ENCODE data around the gene HSPG2.

Gene HSPG2

DNA sequence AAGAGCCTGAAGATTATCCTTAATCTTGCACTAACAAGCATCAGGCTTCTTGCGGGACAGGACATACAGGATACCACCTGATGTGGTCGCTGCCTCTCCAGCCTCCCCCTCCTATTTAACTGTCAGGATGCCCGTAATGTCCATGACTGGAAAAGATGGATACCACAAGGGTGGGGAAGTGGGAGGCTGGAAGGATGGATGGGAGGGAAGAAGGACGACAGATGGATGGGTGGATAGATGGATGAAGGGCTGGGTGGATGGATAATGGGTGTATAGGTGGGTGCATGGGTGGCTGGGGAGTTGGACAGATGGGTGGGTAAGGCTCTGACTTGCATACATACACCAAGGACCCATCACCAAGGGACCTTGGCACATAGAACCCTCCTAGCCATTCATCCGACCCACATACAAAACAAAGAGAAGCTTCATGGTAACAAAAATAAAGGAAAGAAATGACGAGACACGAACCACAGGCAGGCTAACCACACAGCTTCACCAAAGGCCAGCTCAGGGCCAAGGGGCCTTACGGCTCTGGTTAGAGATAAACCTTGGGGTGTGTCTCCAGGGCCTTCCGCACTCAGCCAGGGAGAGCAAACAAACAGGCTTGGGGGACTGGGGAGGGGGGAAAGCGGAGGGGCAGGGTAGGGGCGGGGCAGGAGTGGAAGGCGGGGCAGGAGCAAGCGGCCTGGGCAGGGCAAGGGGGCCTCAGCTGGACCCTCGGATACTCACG lies 50.5 kb downstream of the HSPG2 start:
- H3K36me3 ChIP-seq (ENCODE audit: control insufficient read depth in 4 of 4, insufficient read depth in 4 of 4, low read length in 3 of 4): peaks cover 0 to 72% (median 23%) of the 10 kb centered on the region in 4 experiments
- no peak overlapping the region for H3K27ac ChIP-seq (ENCODE audit: insufficient read depth in 1 of 2, low read depth in 1 of 2, low read length in 2 of 2, poor library complexity in 1 of 2, severe bottlenecking in 2 of 2)
- DNase-seq: peak in 2 of 3 donors; percentile 42 to 52
- no peaks in the 10 kb centered on the region for H3K4me1 ChIP-seq (ENCODE audit: control extremely low read depth in 1 of 4, control insufficient read depth in 4 of 4, insufficient read depth in 4 of 4, low read length in 3 of 4)
- H3K9me3 ChIP-seq (ENCODE audit: control extremely low read depth in 1 of 5, control insufficient read depth in 4 of 5, insufficient read depth in 2 of 5, low read depth in 1 of 5, low read length in 4 of 5): no peaks in the 10 kb centered on the region
- H3K27me3 ChIP-seq (replicated peaks in 2 of 5; ENCODE audit: control insufficient read depth in 4 of 5, insufficient read depth in 5 of 5, low read length in 4 of 5): no peaks in the 10 kb centered on the region
- POLR2A ChIA-PET: no interaction called here
- H3K4me3 ChIP-seq (ENCODE audit: control insufficient read depth in 1 of 7, extremely low read depth in 1 of 7, insufficient read depth in 4 of 7, low read depth in 2 of 7, low read length in 6 of 7): no peak overlapping the region
- 97% methylated on average over 6 of the region's 15 CpGs for WGBS (ENCODE audit: insufficient coverage)
- CTCF ChIA-PET: interaction anchor here (0.7 to 1.8 kb wide), 3 partner anchors 9 to 16 kb away, joined by 3 to 8 read pairs (median 4); no protein-coding TSS in a partner anchor

- POLR2A ChIA-PET: no interaction called here
Observed at GRCh38 chr1:21885236-21886037, 51.7 kb downstream of the HSPG2 start.

DNA sequence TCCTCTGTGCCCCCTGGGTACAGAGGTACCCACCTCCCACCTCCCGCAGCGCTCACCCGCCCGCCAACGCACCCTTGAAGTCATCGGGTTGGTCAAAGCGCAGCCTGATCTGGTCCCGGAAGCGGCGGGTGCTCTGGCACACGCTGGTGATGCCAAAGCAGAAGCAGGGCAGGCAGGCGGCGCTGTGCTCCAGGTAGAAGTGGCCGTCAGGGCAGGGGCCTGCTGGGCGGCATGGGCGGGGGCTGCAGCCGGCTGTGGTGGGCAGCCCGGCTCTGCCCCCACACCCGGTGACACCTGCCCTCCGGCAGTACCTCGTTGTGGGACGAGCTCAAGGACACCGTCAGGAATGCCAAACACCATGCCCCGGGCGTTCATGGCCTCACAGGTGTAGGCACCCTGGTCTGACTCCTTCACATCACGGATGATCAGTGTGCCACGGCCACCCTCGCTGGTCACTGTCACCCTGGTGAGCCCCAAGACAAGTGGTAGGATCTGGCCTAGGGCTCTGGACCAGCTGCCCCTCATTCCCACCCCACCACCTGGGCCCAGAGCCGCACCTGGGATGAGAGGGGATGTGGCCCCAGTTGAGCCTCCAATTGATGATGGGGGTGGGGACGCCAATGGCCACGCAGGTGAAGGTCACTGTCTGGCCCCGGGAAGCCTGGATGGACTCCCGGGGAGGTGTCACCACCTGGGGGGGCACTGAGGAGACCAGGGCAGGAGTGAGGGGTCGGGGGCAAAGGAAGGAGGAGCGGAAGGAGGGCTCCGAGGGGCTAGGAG lies 52.5 kb downstream of the HSPG2 start:
- Histone ChIP-seq H3K27me3 (replicated peaks in 2 of 5; ENCODE audit: control insufficient read depth in 4 of 5, insufficient read depth in 5 of 5, low read length in 4 of 5) (no peaks in the 10 kb centered on the region), H3K4me1 (ENCODE audit: control extremely low read depth in 1 of 4, control insufficient read depth in 4 of 4, insufficient read depth in 4 of 4, low read length in 3 of 4) (no peaks in the 10 kb centered on the region), H3K27ac (ENCODE audit: insufficient read depth in 1 of 2, low read depth in 1 of 2, low read length in 2 of 2, poor library complexity in 1 of 2, severe bottlenecking in 2 of 2) (no peak overlapping the region), H3K4me3 (ENCODE audit: control insufficient read depth in 1 of 7, extremely low read depth in 1 of 7, insufficient read depth in 4 of 7, low read depth in 2 of 7, low read length in 6 of 7) (no peak overlapping the region), H3K9me3 (ENCODE audit: control extremely low read depth in 1 of 5, control insufficient read depth in 4 of 5, insufficient read depth in 2 of 5, low read depth in 1 of 5, low read length in 4 of 5) (no peaks in the 10 kb centered on the region), H3K36me3 (ENCODE audit: control insufficient read depth in 4 of 4, insufficient read depth in 4 of 4, low read length in 3 of 4) (peaks cover 0 to 76% (median 26%) of the 10 kb centered on the region in 4 experiments)
- 95% methylated on average over 28 of the region's 36 CpGs for WGBS (ENCODE audit: insufficient coverage)
- ChIA-PET CTCF (no interaction called here), POLR2A (no interaction called here)
- DNase-seq: no peak

More at GRCh38 chr1:21885236-21886037, 51.7 kb downstream of the HSPG2 start:
- no peaks in the 10 kb centered on the region for H3K9me3 ChIP-seq (ENCODE audit: control extremely low read depth in 1 of 5, control insufficient read depth in 4 of 5, insufficient read depth in 2 of 5, low read depth in 1 of 5, low read length in 4 of 5)
- CTCF ChIA-PET: interaction anchor here (1.8 kb wide), 1 partner anchor 17 kb away, joined by 8 read pairs; no protein-coding TSS in a partner anchor
- H3K27ac ChIP-seq (ENCODE audit: insufficient read depth in 1 of 2, low read depth in 1 of 2, low read length in 2 of 2, poor library complexity in 1 of 2, severe bottlenecking in 2 of 2): no peak overlapping the region
- H3K27me3 ChIP-seq (replicated peaks in 2 of 5; ENCODE audit: control insufficient read depth in 4 of 5, insufficient read depth in 5 of 5, low read length in 4 of 5): no peaks in the 10 kb centered on the region
- DNase-seq: no peak
- WGBS (ENCODE audit: insufficient coverage): 90% methylated on average over 15 of the region's 24 CpGs
- no peaks in the 10 kb centered on the region for H3K4me1 ChIP-seq (ENCODE audit: control extremely low read depth in 1 of 4, control insufficient read depth in 4 of 4, insufficient read depth in 4 of 4, low read length in 3 of 4)
- H3K4me3 ChIP-seq (ENCODE audit: control insufficient read depth in 1 of 7, extremely low read depth in 1 of 7, insufficient read depth in 4 of 7, low read depth in 2 of 7, low read length in 6 of 7): no peak overlapping the region
- H3K36me3 ChIP-seq (ENCODE audit: control insufficient read depth in 4 of 4, insufficient read depth in 4 of 4, low read length in 3 of 4): peaks cover 0 to 73% (median 26%) of the 10 kb centered on the region in 4 experiments

GRCh38 chr1:21882721-21883415 lies 54.2 kb downstream of the HSPG2 start:
- no peak for DNase-seq
- H3K9me3 ChIP-seq (ENCODE audit: control extremely low read depth in 1 of 5, control insufficient read depth in 4 of 5, insufficient read depth in 2 of 5, low read depth in 1 of 5, low read length in 4 of 5): no peaks in the 10 kb centered on the region
- 98% methylated on average over 8 of the region's 11 CpGs for WGBS (ENCODE audit: insufficient coverage)
- H3K36me3 ChIP-seq (ENCODE audit: control insufficient read depth in 4 of 4, insufficient read depth in 4 of 4, low read length in 3 of 4): peaks cover 0 to 78% (median 24%) of the 10 kb centered on the region in 4 experiments
- no peak overlapping the region for H3K27ac ChIP-seq (ENCODE audit: insufficient read depth in 1 of 2, low read depth in 1 of 2, low read length in 2 of 2, poor library complexity in 1 of 2, severe bottlenecking in 2 of 2)
- H3K4me1 ChIP-seq (ENCODE audit: control extremely low read depth in 1 of 4, control insufficient read depth in 4 of 4, insufficient read depth in 4 of 4, low read length in 3 of 4): no peaks in the 10 kb centered on the region
- no peaks in the 10 kb centered on the region for H3K27me3 ChIP-seq (replicated peaks in 2 of 5; ENCODE audit: control insufficient read depth in 4 of 5, insufficient read depth in 5 of 5, low read length in 4 of 5)
- POLR2A ChIA-PET: no interaction called here
- CTCF ChIA-PET: interaction anchor here (0.7 to 1.8 kb wide), 6 partner anchors 16 to 154 kb away, joined by 3 to 5 read pairs (median 3); no protein-coding TSS in a partner anchor
- no peak overlapping the region for H3K4me3 ChIP-seq (ENCODE audit: control insufficient read depth in 1 of 7, extremely low read depth in 1 of 7, insufficient read depth in 4 of 7, low read depth in 2 of 7, low read length in 6 of 7)

- no peak overlapping the region for H3K27ac ChIP-seq (ENCODE audit: insufficient read depth in 1 of 2, low read depth in 1 of 2, low read length in 2 of 2, poor library complexity in 1 of 2, severe bottlenecking in 2 of 2)
- no peaks in the 10 kb centered on the region for H3K9me3 ChIP-seq (ENCODE audit: control extremely low read depth in 1 of 5, control insufficient read depth in 4 of 5, insufficient read depth in 2 of 5, low read depth in 1 of 5, low read length in 4 of 5)
- H3K27me3 ChIP-seq (replicated peaks in 2 of 5; ENCODE audit: control insufficient read depth in 4 of 5, insufficient read depth in 5 of 5, low read length in 4 of 5): no peaks in the 10 kb centered on the region
- DNase-seq: no peak
- CTCF ChIA-PET: no interaction called here
- H3K4me1 ChIP-seq (ENCODE audit: control extremely low read depth in 1 of 4, control insufficient read depth in 4 of 4, insufficient read depth in 4 of 4, low read length in 3 of 4): no peaks in the 10 kb centered on the region
- H3K4me3 ChIP-seq (ENCODE audit: control insufficient read depth in 1 of 7, extremely low read depth in 1 of 7, insufficient read depth in 4 of 7, low read depth in 2 of 7, low read length in 6 of 7): no peak overlapping the region
- WGBS (ENCODE audit: insufficient coverage): 99% methylated on average over 6 of the region's 12 CpGs
- peaks cover 0 to 73% (median 17%) of the 10 kb centered on the region in 4 experiments for H3K36me3 ChIP-seq (ENCODE audit: control insufficient read depth in 4 of 4, insufficient read depth in 4 of 4, low read length in 3 of 4)
- POLR2A ChIA-PET: no interaction called here
Observed at GRCh38 chr1:21881250-21881649, 55.9 kb downstream of the HSPG2 start.

GRCh38 chr1:21880619-21880970 lies 56.5 kb downstream of the HSPG2 start:
- Histone ChIP-seq H3K4me3 (ENCODE audit: control insufficient read depth in 1 of 7, extremely low read depth in 1 of 7, insufficient read depth in 4 of 7, low read depth in 2 of 7, low read length in 6 of 7) (no peak overlapping the region), H3K36me3 (ENCODE audit: control insufficient read depth in 4 of 4, insufficient read depth in 4 of 4, low read length in 3 of 4) (peaks cover 0 to 73% (median 15%) of the 10 kb centered on the region in 4 experiments), H3K9me3 (ENCODE audit: control extremely low read depth in 1 of 5, control insufficient read depth in 4 of 5, insufficient read depth in 2 of 5, low read depth in 1 of 5, low read length in 4 of 5) (no peaks in the 10 kb centered on the region), H3K27me3 (replicated peaks in 2 of 5; ENCODE audit: control insufficient read depth in 4 of 5, insufficient read depth in 5 of 5, low read length in 4 of 5) (no peaks in the 10 kb centered on the region), H3K4me1 (ENCODE audit: control extremely low read depth in 1 of 4, control insufficient read depth in 4 of 4, insufficient read depth in 4 of 4, low read length in 3 of 4) (no peaks in the 10 kb centered on the region), H3K27ac (ENCODE audit: insufficient read depth in 1 of 2, low read depth in 1 of 2, low read length in 2 of 2, poor library complexity in 1 of 2, severe bottlenecking in 2 of 2) (no peak overlapping the region)
- POLR2A ChIA-PET: no interaction called here
- over 99% methylated on average over 16 of the region's 16 CpGs for WGBS (ENCODE audit: insufficient coverage)
- CTCF ChIA-PET: no interaction called here
- no peak for DNase-seq
